HCT116 (cell line): Measurements from ENCODE around the gene BTG3. TPM values are rescaled to one million over a fixed set of nuclear protein-coding genes. Genes with fewer than 3 reads are reported as not detected.

Source experiments
- ATAC-seq: fragments of 200-7000 bp; cut with Tn5 transposase; 2 replicates; pipeline ENCODE4 v1.9.1; 2020; ENCODE audit warnings: mild to moderate bottlenecking, moderate library complexity
- BruUV-seq: library from RNA; stranded (reverse); fragments of 400-500 nt; replicated peaks from 2 replicates; lab custom pipeline; 2021; lab: Mats Ljungman, UMichigan
- CTCF ChIA-PET: fragments of 300-600 bp; sonication (Branson Sonifier 250); formaldehyde crosslinking; loops from one replicate; lab custom pipeline; 2021; ENCODE audit warnings: antibody characterized with exemption; lab: Charles Lee
- POLR2A ChIA-PET: fragments of 300-600, 350-600 bp; sonication (Branson Sonifier 250); formaldehyde crosslinking; loops from one replicate; lab custom pipeline; 2021; ENCODE audit warnings: antibody characterized with exemption; lab: Charles Lee
- RAD21 ChIA-PET, 2 experiments: fragments of 300-600 bp; sonication (Branson Sonifier 250); formaldehyde crosslinking; loops; one replicate each; lab custom pipeline; 2023; ENCODE audit warnings: low total read pairs in 2 of 2; ENCODE audit not compliant: uncharacterized antibody in 2 of 2, unreplicated experiment in 2 of 2, low non-redundant PET in 1 of 2; lab: Charles Lee
- DNase-seq: peaks from one replicate; pipeline ENCODE4 v3.0.0-alpha.2; 2010; ENCODE audit warnings: low read depth, low spot score
- H2AFZ ChIP-seq: fragments of 200-600 bp; shearing (Covaris generic), sonication (generic); 2 replicates; pipeline ENCODE4 v1.6.1; 2017; ENCODE audit warnings: low read depth, mixed run types, mixed read lengths, antibody characterized with exemption, low read length; ENCODE audit not compliant: poor library complexity, severe bottlenecking
- H3K27ac ChIP-seq: 2 replicates; pipeline ENCODE4 v1.5.1; 2012; ENCODE audit warnings: low read depth, low read length
- H3K27me3 ChIP-seq: fragments of 200-600 bp; sonication (generic); 2 replicates; pipeline ENCODE4 v1.6.1; 2016; ENCODE audit warnings: mixed run types, low read length, mixed read lengths; ENCODE audit not compliant: insufficient read depth
- H3K36me3 ChIP-seq, 2 experiments: fragments of 200-500 bp in 1 of 2; fragments of 200-600 bp in 1 of 2; sonication (Bioruptor generic) in 1 of 2; sonication (generic) in 1 of 2; 2 replicates each; pipeline versions ENCODE4 v1.5.1 to v1.6.1; 2014 to 2016; ENCODE audit warnings: low read length in 2 of 2, inconsistent platforms in 1 of 2, mixed read lengths in 1 of 2, mixed run types in 1 of 2; ENCODE audit not compliant: insufficient read depth in 2 of 2, control insufficient read depth in 1 of 2
- H3K4me1 ChIP-seq, 2 experiments: fragments of 200-600 bp in 1 of 2; sonication (generic) in 1 of 2; 2 replicates each; pipeline versions ENCODE4 v1.5.1 to v1.6.1; 2012 to 2017; ENCODE audit warnings: low read length in 2 of 2, inconsistent platforms in 1 of 2, mild to moderate bottlenecking in 1 of 2, mixed read lengths in 1 of 2, mixed run types in 1 of 2, moderate library complexity in 1 of 2; ENCODE audit not compliant: insufficient read depth in 2 of 2, control insufficient read depth in 1 of 2
- H3K4me2 ChIP-seq: fragments of 200-600 bp; sonication (generic); 2 replicates; pipeline ENCODE4 v1.6.1; 2017; ENCODE audit warnings: mixed run types, low read length, mixed read lengths
- H3K4me3 ChIP-seq, 2 experiments: fragments of 200-600 bp in 1 of 2; sonication (generic) in 1 of 2; replicated peaks in 1 of 2; 2 replicates each; pipeline ENCODE4 v1.5.1; 2011 to 2016; ENCODE audit warnings: low read length in 2 of 2, control low read depth in 1 of 2, low read depth in 1 of 2, mild to moderate bottlenecking in 1 of 2, mixed read lengths in 1 of 2, mixed run types in 1 of 2
- H3K79me2 ChIP-seq: fragments of 200-600 bp; sonication (generic); 2 replicates; pipeline ENCODE4 v1.6.1; 2017; ENCODE audit warnings: mild to moderate bottlenecking, mixed run types, low read length, moderate library complexity, mixed read lengths; ENCODE audit not compliant: insufficient read depth
- H3K9ac ChIP-seq: fragments of 200-600 bp; sonication (generic); 2 replicates; pipeline ENCODE4 v1.6.1; 2016; ENCODE audit warnings: low read length, mixed read lengths
- H3K9me2 ChIP-seq: fragments of 200-600 bp; sonication (generic), shearing (Covaris generic); 2 replicates; pipeline ENCODE4 v1.6.1; 2017; ENCODE audit warnings: mixed run types, mild to moderate bottlenecking, moderate library complexity; ENCODE audit not compliant: insufficient read depth
- H3K9me3 ChIP-seq, 2 experiments: fragments of 200-500 bp in 1 of 2; fragments of 200-600 bp in 1 of 2; sonication (Bioruptor generic) in 1 of 2; sonication (generic) in 1 of 2; 2 replicates each; pipeline ENCODE4 v1.6.1; 2014 to 2017; ENCODE audit warnings: low read length in 2 of 2, mixed read lengths in 2 of 2, inconsistent platforms in 1 of 2, low read depth in 1 of 2, mild to moderate bottlenecking in 1 of 2, mixed run types in 1 of 2, moderate library complexity in 1 of 2; ENCODE audit not compliant: control insufficient read depth in 1 of 2, insufficient read depth in 1 of 2
- H4K20me1 ChIP-seq: fragments of 200-600 bp; sonication (generic), shearing (Covaris generic); 2 replicates; pipeline ENCODE4 v1.6.1; 2017; ENCODE audit warnings: mixed run types, mild to moderate bottlenecking, moderate library complexity; ENCODE audit not compliant: insufficient read depth
- ATF3 ChIP-seq: IDR thresholded peaks from 2 replicates; pipeline ENCODE4 v1.6.1; 2012
- CBX3 ChIP-seq: IDR thresholded peaks from 2 replicates; pipeline ENCODE4 v1.6.1; 2012; ENCODE audit warnings: low read depth
- EGR1 ChIP-seq: IDR thresholded peaks from 2 replicates; pipeline ENCODE4 v1.6.1; 2012; ENCODE audit warnings: low read depth
- ELF1 ChIP-seq: IDR thresholded peaks from 2 replicates; pipeline ENCODE4 v1.6.1; 2012; ENCODE audit warnings: low read depth, borderline replicate concordance
- EZH2 ChIP-seq: fragments of 200-600 bp; sonication (generic); IDR thresholded peaks from 2 replicates; pipeline ENCODE4 v1.6.1; 2017; ENCODE audit warnings: antibody characterized with exemption, mixed run types
- FOSL1 ChIP-seq: IDR thresholded peaks from 2 replicates; pipeline ENCODE4 v1.6.1; 2012; ENCODE audit warnings: low read depth
- JUND ChIP-seq: IDR thresholded peaks from 2 replicates; pipeline ENCODE4 v1.6.1; 2012
- MAX ChIP-seq: IDR thresholded peaks from 2 replicates; pipeline ENCODE4 v1.6.1; 2012
- POLR2A ChIP-seq: IDR thresholded peaks from 2 replicates; pipeline ENCODE4 v1.7.0; 2011; ENCODE audit warnings: borderline replicate concordance; ENCODE audit not compliant: insufficient read depth, insufficient read length; ENCODE audit errors: extremely low read depth
- POLR2AphosphoS5 ChIP-seq: IDR thresholded peaks from 2 replicates; pipeline ENCODE4 v1.6.1; 2011; ENCODE audit warnings: mild to moderate bottlenecking, low read depth, low read length, moderate library complexity
- RAD21 ChIP-seq: IDR thresholded peaks from 2 replicates; pipeline ENCODE4 v1.6.1; 2012; ENCODE audit warnings: low read depth, mild to moderate bottlenecking
- SIN3A ChIP-seq: IDR thresholded peaks from 2 replicates; pipeline ENCODE4 v1.6.1; 2012; ENCODE audit warnings: low read depth
- SP1 ChIP-seq: IDR thresholded peaks from 2 replicates; pipeline ENCODE4 v1.6.1; 2012; ENCODE audit warnings: low read depth
- YY1 ChIP-seq: IDR thresholded peaks from 2 replicates; pipeline ENCODE4 v1.6.1; 2011; ENCODE audit warnings: low read length, low read depth, moderate library complexity, mild to moderate bottlenecking; ENCODE audit not compliant: insufficient replicate concordance; ENCODE audit errors: extremely low read depth
- ZBTB33 ChIP-seq: IDR thresholded peaks from 2 replicates; pipeline ENCODE4 v1.6.1; 2011; ENCODE audit warnings: mild to moderate bottlenecking, low read length, moderate library complexity; ENCODE audit not compliant: insufficient replicate concordance; ENCODE audit errors: extremely low read depth
- ZFX ChIP-seq: fragments of 450-650 bp; IDR thresholded peaks from 2 replicates; pipeline ENCODE4 v1.6.1; 2017
- ZNF274 ChIP-seq: fragments of 200-500 bp; sonication (Bioruptor generic); IDR thresholded peaks from 2 replicates; pipeline ENCODE4 v1.6.1; 2014; ENCODE audit warnings: mild to moderate bottlenecking, low read depth, low read length, inconsistent platforms
- intact Hi-C: fragments of 100-400 bp; cut with micrococcal nuclease; formaldehyde crosslinking; loops from 2 replicates; pipeline ENCODE4 v1.10.0; 2022
- total RNA-seq: library from RNA; stranded (reverse); gene quantifications from one replicate; pipeline ENCODE4 v1.2.1, GENCODE V29; 2021; ENCODE audit not compliant: unreplicated experiment

Gene BTG3
- total RNA-seq, 1 experiment from 2014 or later = 67.1 TPM

GRCh38 chr21:17616831-17617230, 4.1 kb upstream of the BTG3 start:
- BruUV-seq = no TSS peak
- H3K4me3 ChIP-seq = no peak overlapping the region
- RAD21 ChIA-PET = no interaction called here
- POLR2A ChIA-PET = no interaction called here
- no peaks in the 10 kb centered on the region for H3K9me3 ChIP-seq
- H3K27me3 ChIP-seq = 0 out of 2 replicates have a peak, but pooled peaks cover under 1% of the 10 kb centered on the region
- DNase-seq (no peak), ATAC-seq (no peak)
- no peak overlapping the region for H3K27ac ChIP-seq
- no peaks in the 10 kb centered on the region for H3K9me2 ChIP-seq
- intact Hi-C loops = loop anchor here (10.0 kb wide), 1 partner anchor 198 kb away; the partner anchor contains the start of gene C21orf91
- no peak overlapping the region for H3K4me2 ChIP-seq
- no peaks in the 10 kb centered on the region for H3K36me3 ChIP-seq
- H3K4me1 ChIP-seq = peaks cover 5 to 7% of the 10 kb centered on the region in 2 experiments; a peak in 2 of 4 replicates
- CTCF ChIA-PET = no interaction called here
- no peak overlapping the region for H2AFZ ChIP-seq
- TF ChIP-seq POLR2AphosphoS5 = no peak
- peaks cover 5% of the 10 kb centered on the region for H3K79me2 ChIP-seq
- H3K9ac ChIP-seq = no peak overlapping the region
- no peaks in the 10 kb centered on the region for H4K20me1 ChIP-seq

GRCh38 chr21:17613242-17613676, 558 bp upstream of the BTG3 start:
- RAD21 ChIA-PET = no interaction called here
- Histone ChIP-seq H3K36me3 (peaks cover 4 to 8% of the 10 kb centered on the region in 2 experiments; a peak in 1 of 4 replicates), H3K4me1 (peaks cover 13 to 16% of the 10 kb centered on the region in 2 experiments), H3K27me3 (no peaks in the 10 kb centered on the region), H3K79me2 (peaks cover 41% of the 10 kb centered on the region), H3K9ac (peak overlapping the region; percentile 92; the same call in 1 of the 2 replicates), H3K4me2 (peak overlapping the region; percentile 90), H3K4me3 (peak overlapping the region; percentile 16 to 95; a peak in 3 of 4 replicates), H3K9me3 (no peaks in the 10 kb centered on the region), H4K20me1 (no peaks in the 10 kb centered on the region), H3K9me2 (no peaks in the 10 kb centered on the region), H2AFZ (peak overlapping the region; percentile 30), H3K27ac (peak overlapping the region; percentile 80; the same call in 1 of the 2 replicates)
- no peak; the same call in 1 of the 2 replicates for ATAC-seq
- DNase-seq = no peak
- intact Hi-C loops = loop anchor here (5.0 to 10.0 kb wide), 2 partner anchors 101 to 202 kb away; partner anchors contain the start of genes C21orf91 and CXADR
- no TSS peak for BruUV-seq
- POLR2A ChIA-PET = interaction anchor here (1.7 kb wide), 1 partner anchor 11 kb away, joined by 3 read pairs; no protein-coding TSS in a partner anchor
- no peak for TF ChIP-seq JUND
- no peak for TF ChIP-seq CBX3
- TF ChIP-seq ELF1 = no peak
- TF ChIP-seq ATF3 = no peak
- no peak for TF ChIP-seq ZFX
- no peak for TF ChIP-seq YY1
- TF ChIP-seq EGR1 = no peak
- no peak for TF ChIP-seq SP1
- TF ChIP-seq SIN3A = no peak; the same call in 1 of the 2 replicates
- no peak for TF ChIP-seq RAD21
- TF ChIP-seq FOSL1 = no peak
- no peak for TF ChIP-seq ZNF274
- TF ChIP-seq POLR2A = no peak
- no peak for TF ChIP-seq MAX
- TF ChIP-seq EZH2 = no peak
- TF ChIP-seq POLR2AphosphoS5 = no peak
- no peak for TF ChIP-seq ZBTB33
- CTCF ChIA-PET = no interaction called here
